GM18861 (cell line): ENCODE measurements around the gene SYTL1.

Experiments
- ATAC-seq: cut with Tn5 transposase; IDR thresholded peaks from one replicate; pipeline ENCODE4 v1.9.1; 2021; ENCODE audit not compliant: unreplicated experiment

The SYTL1 gene

GRCh38 chr1:27400082-27400962 is 58.5 kb downstream of the SYTL1 start:
- ATAC-seq = no peak

- ATAC-seq = no peak
Measured at GRCh38 chr1:27400963-27401341, 59.1 kb downstream of the SYTL1 start.

- no peak for ATAC-seq
Measured at GRCh38 chr1:27402349-27402754, 60.5 kb downstream of the SYTL1 start.

GRCh38 chr1:27403065-27403726 is 61.4 kb downstream of the SYTL1 start:
- ATAC-seq = peak; percentile 40
